VCaP (cell line): ENCODE results near the gene MACF1.

Source experiments
- H3K27ac ChIP-seq: fragments of 450-650 bp; 2 replicates; pipeline ENCODE4 v1.5.1; 2017
- CTCF ChIP-seq: fragments of 450-650 bp; conservative IDR thresholded peaks from 2 replicates; pipeline ENCODE4 v1.5.1; 2017; ENCODE audit warnings: mild to moderate bottlenecking, moderate library complexity

The MACF1 gene

GRCh38 chr1:39163469-39163868, 41.0 kb upstream of the MACF1 start:
- H3K27ac ChIP-seq = no peak overlapping the region
- TF ChIP-seq CTCF = no peak

DNA sequence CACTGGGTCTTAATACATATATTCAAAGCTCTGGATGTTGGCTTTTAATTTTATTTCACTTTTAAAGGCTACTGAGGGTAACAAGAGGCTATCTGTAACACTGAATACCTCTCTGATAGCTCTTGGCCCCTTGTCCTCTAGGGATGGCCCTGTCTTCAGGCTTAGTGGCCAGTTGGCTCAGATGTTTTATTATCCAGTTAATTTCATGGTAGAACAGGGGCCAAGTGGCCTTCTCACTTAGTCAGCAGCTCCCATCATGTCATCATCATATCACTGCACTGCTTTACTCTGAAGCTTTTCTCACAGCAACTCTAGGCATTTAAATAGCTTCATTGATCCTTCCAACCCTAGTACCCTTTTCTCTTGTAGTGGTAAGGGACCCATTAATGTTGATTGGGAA, 40.2 kb upstream of the MACF1 start:
- H3K27ac ChIP-seq = no peak overlapping the region

GRCh38 chr1:39165049-39165448, 39.4 kb upstream of the MACF1 start:
- H3K27ac ChIP-seq = no peak overlapping the region
- no peak for TF ChIP-seq CTCF

More for the DNA sequence above, 40.2 kb upstream of the MACF1 start:
- no peak for TF ChIP-seq CTCF

GRCh38 chr1:39165488-39165887, 39.0 kb upstream of the MACF1 start:
- H3K27ac ChIP-seq = no peak overlapping the region
- TF ChIP-seq CTCF = no peak

GRCh38 chr1:39167632-39168209, 36.8 kb upstream of the MACF1 start:
- no peak overlapping the region for H3K27ac ChIP-seq
- no peak for TF ChIP-seq CTCF

GRCh38 chr1:39168301-39169080, 36.0 kb upstream of the MACF1 start:
- TF ChIP-seq CTCF = no peak
- no peak overlapping the region for H3K27ac ChIP-seq

DNA sequence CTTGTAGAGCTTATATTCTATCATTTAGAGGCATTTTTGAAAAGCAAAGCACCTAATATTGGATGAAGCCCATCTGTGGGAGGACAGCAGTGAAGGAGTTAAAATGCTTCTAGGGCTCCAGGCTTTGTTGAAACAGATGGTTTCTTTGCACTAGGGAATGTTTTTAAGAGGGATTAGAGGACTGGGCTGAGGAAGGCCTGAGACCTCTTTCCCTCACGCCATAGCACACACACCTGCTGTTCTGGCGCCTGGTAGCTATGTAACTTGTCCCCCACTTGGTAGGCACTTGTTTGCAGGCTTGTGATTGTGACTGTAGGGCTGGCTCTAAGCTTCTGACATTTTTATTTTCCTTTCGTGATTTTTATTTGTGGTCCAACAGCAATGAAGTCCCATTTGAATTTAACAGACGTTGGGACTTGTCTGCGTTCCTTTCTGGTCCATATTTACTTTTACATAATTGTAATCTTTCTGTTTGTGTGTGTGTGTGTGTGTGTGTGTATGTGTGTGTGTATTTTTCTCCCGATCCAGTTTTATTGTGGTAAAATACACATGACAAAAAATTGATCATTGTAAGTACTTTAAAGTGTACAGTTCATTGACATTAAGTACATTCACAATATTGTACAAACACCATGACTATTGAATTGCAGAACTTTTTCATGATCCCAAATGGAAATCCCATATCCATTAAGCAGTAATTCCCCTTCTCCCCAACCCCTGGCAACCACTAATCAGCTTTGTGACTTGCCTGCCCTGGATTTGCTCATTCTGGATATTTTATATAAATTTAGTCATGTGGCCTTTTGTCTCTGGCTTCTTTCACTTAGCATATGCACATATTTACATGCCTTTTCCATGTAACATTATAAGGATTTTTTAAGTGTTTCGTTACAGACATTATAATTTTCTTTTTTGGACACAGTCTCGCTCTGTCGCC, 33.5 kb upstream of the MACF1 start:
- no peak for TF ChIP-seq CTCF

More for the DNA sequence above, 33.5 kb upstream of the MACF1 start:
- peak overlapping the region; percentile 71 for H3K27ac ChIP-seq
